PC-3 (cell line): Measurements from ENCODE around the gene C10orf71. TPM values are rescaled to one million over a fixed set of nuclear protein-coding genes. Genes with fewer than 3 reads are reported as not detected.

ENCODE experiments used
- ATAC-seq: fragments of 200-7000 bp; cut with Tn5 transposase; 2 replicates; pipeline ENCODE4 v1.9.1; 2020; ENCODE audit warnings: mild to moderate bottlenecking, moderate library complexity
- BruUV-seq: library from RNA; stranded (reverse); fragments of 400-500 nt; replicated peaks from 2 replicates; lab custom pipeline; 2021; lab: Mats Ljungman, UMichigan
- CTCF ChIA-PET: fragments of 300-600 bp; sonication (Branson Sonifier 250); formaldehyde crosslinking; loops from one replicate; lab custom pipeline; 2022; ENCODE audit warnings: antibody characterized with exemption; lab: Charles Lee
- POLR2A ChIA-PET: fragments of 300-600 bp; sonication (Branson Sonifier 250); formaldehyde crosslinking; loops from one replicate; lab custom pipeline; 2022; ENCODE audit warnings: antibody characterized with exemption; ENCODE audit not compliant: unreplicated experiment; lab: Charles Lee
- DNase-seq: peaks from one replicate; pipeline ENCODE4 v3.0.0-alpha.2; 2015
- H2AFZ ChIP-seq: fragments of 300-600 bp; sonication (generic); 2 replicates; pipeline ENCODE4 v1.6.0; 2016; ENCODE audit warnings: antibody characterized with exemption, low read length
- H3F3A ChIP-seq: fragments of 300-600 bp; sonication (generic); one replicate; pipeline ENCODE4 v1.6.0; 2017; ENCODE audit warnings: antibody characterized with exemption, low read length, control low read depth, mild to moderate bottlenecking; ENCODE audit not compliant: unreplicated experiment
- H3K27ac ChIP-seq: fragments of 300-600 bp; sonication (generic); 2 replicates; pipeline ENCODE4 v1.5.1; 2016; ENCODE audit warnings: mild to moderate bottlenecking, low read length
- H3K27me3 ChIP-seq: fragments of 300-600 bp; sonication (generic); 2 replicates; pipeline ENCODE4 v1.6.1; 2016; ENCODE audit warnings: low read length, mixed read lengths
- H3K36me3 ChIP-seq: fragments of 300-600 bp; sonication (generic); 2 replicates; pipeline ENCODE4 v1.6.1; 2016; ENCODE audit warnings: low read depth, mixed run types, low read length, mixed read lengths
- H3K4me1 ChIP-seq: fragments of 300-600 bp; sonication (generic); 2 replicates; pipeline ENCODE4 v1.5.1; 2016; ENCODE audit warnings: low read length; ENCODE audit not compliant: insufficient read depth
- H3K4me2 ChIP-seq: fragments of 300-600 bp; sonication (generic); 2 replicates; pipeline ENCODE4 v1.6.0; 2016; ENCODE audit warnings: low read length
- H3K4me3 ChIP-seq: fragments of 300-600 bp; sonication (generic); 2 replicates; pipeline ENCODE4 v1.5.1; 2016; ENCODE audit warnings: mild to moderate bottlenecking, low read length, mixed read lengths
- H3K79me2 ChIP-seq: fragments of 300-600 bp; sonication (generic); 2 replicates; pipeline ENCODE4 v1.6.1; 2017; ENCODE audit warnings: low read length, mixed read lengths
- H3K9ac ChIP-seq: fragments of 300-600 bp; sonication (generic); 2 replicates; pipeline ENCODE4 v1.6.0; 2016; ENCODE audit warnings: mild to moderate bottlenecking, low read length
- H3K9me2 ChIP-seq: fragments of 300-600 bp; sonication (generic); replicated peaks from 2 replicates; pipeline ENCODE4 v1.6.1; 2016; ENCODE audit warnings: mixed run types, low read length, mixed read lengths
- H3K9me3 ChIP-seq: fragments of 300-600 bp; sonication (generic); 2 replicates; pipeline ENCODE4 v1.6.1; 2016; ENCODE audit warnings: low read length, mixed read lengths
- H4K20me1 ChIP-seq: fragments of 300-600 bp; sonication (generic); 2 replicates; pipeline ENCODE4 v1.6.1; 2016; ENCODE audit warnings: low read length, mixed read lengths
- EZH2 ChIP-seq: fragments of 300-600 bp; sonication (generic); IDR thresholded peaks from one replicate; pipeline ENCODE4 v1.6.1; 2017; ENCODE audit warnings: antibody characterized with exemption, mild to moderate bottlenecking, low read length; ENCODE audit not compliant: unreplicated experiment
- EZH2phosphoT487 ChIP-seq: fragments of 300-600 bp; sonication (generic); IDR thresholded peaks from 2 replicates; pipeline ENCODE4 v1.6.1; 2018; ENCODE audit warnings: mild to moderate bottlenecking, antibody characterized with exemption, low read length, borderline replicate concordance
- intact Hi-C: fragments of 100-400 bp; cut with micrococcal nuclease; formaldehyde crosslinking; loops from 2 replicates; pipeline ENCODE4 v1.9.0; 2023
- total RNA-seq: library from RNA; depleted of rRNA; stranded (reverse); fragments of >200 nt; gene quantifications from 2 replicates; pipeline ENCODE4 v1.2.3, GENCODE V29; 2014
- TF ChIP-seq, protein P1 (sequence below): fragments of 300-600 bp; sonication (generic); conservative IDR thresholded peaks from 2 replicates; pipeline ENCODE4 v1.5.1; 2017; ENCODE audit warnings: antibody characterized with exemption, low read depth, mild to moderate bottlenecking, low read length

The C10orf71 gene
- total RNA-seq, 1 experiment from 2014 or later = not detected

DNA sequence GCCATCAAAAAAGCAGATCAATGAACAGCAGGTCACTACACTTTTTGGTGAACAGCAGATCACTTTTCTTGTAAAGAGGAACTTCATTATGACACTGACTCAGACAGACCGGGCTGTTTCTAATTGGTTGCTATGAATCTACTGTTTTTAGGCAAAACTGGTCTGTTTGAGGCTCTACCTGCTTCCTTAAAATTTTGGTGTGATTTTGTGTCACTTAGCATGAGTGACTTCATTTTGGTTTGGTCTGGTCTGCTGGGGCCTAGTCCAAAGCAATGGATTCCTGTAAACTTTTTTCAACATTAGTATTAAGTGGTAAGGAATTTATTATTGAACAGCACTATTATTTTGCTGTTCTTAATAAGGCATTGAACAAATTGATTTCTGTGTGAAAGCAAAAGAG, 41.8 kb upstream of the C10orf71 start:
- POLR2A ChIA-PET = no interaction called here
- no peak overlapping the region for H3K9ac ChIP-seq
- CTCF ChIA-PET = no interaction called here
- intact Hi-C loops = no loop called here
- DNase-seq (no peak), ATAC-seq (no peak)
- H3K4me3 ChIP-seq = no peak overlapping the region
- peaks cover 29% of the 10 kb centered on the region for H3K27me3 ChIP-seq
- no peaks in the 10 kb centered on the region for H3K9me3 ChIP-seq
- H3K79me2 ChIP-seq = no peaks in the 10 kb centered on the region
- no TSS peak for BruUV-seq
- H4K20me1 ChIP-seq = no peaks in the 10 kb centered on the region
- H3K4me2 ChIP-seq = no peak overlapping the region
- no peaks in the 10 kb centered on the region for H3K36me3 ChIP-seq
- peaks cover 4% of the 10 kb centered on the region for H3F3A ChIP-seq
- no peaks in the 10 kb centered on the region for H3K9me2 ChIP-seq
- H3K27ac ChIP-seq = no peak overlapping the region
- H3K4me1 ChIP-seq = peaks cover 12% of the 10 kb centered on the region
- H2AFZ ChIP-seq = no peak overlapping the region
- no peak for TF ChIP-seq EZH2
- no peak for TF ChIP-seq EZH2phosphoT487
- TF ChIP-seq, protein P1, sequence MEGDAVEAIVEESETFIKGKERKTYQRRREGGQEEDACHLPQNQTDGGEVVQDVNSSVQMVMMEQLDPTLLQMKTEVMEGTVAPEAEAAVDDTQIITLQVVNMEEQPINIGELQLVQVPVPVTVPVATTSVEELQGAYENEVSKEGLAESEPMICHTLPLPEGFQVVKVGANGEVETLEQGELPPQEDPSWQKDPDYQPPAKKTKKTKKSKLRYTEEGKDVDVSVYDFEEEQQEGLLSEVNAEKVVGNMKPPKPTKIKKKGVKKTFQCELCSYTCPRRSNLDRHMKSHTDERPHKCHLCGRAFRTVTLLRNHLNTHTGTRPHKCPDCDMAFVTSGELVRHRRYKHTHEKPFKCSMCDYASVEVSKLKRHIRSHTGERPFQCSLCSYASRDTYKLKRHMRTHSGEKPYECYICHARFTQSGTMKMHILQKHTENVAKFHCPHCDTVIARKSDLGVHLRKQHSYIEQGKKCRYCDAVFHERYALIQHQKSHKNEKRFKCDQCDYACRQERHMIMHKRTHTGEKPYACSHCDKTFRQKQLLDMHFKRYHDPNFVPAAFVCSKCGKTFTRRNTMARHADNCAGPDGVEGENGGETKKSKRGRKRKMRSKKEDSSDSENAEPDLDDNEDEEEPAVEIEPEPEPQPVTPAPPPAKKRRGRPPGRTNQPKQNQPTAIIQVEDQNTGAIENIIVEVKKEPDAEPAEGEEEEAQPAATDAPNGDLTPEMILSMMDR = no peak

DNA sequence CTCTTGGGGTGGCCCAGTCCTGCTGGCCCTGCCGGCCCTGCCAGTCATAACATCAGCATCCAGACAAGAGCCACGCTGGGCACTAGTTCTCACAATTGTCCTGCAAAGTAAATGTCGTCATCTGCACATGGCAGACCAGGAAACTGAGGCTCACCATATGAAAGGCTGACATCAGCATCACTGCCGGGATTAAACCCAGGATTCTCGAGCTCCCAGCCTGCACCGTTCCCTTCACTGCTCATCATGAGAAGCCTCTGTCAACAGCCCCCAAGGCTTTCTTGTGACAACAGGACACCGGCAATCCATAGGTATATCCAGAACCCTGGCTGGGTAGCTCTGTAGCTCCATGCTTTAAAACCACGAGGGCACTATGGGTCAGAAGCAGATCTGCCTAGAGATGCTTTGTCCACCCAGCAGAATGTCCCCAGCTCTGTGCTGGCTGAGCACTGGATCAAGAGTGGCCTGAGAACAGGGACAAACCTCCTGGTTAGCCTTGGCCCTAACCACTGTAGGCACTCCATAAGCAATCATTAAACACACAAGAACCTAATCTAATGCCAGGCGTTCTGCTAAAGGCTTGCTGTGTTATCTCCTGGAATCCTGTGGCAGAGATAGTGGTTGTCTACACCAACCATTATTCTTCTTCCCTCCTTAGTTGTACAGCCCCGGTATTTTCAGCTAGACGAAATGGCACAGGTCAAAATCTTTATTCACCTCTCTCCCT, 41.2 kb upstream of the C10orf71 start:
- Histone ChIP-seq H3K4me1 (peaks cover 6% of the 10 kb centered on the region), H3K4me3 (no peak overlapping the region), H4K20me1 (no peaks in the 10 kb centered on the region), H3F3A (no peaks in the 10 kb centered on the region), H2AFZ (no peak overlapping the region), H3K27ac (no peak overlapping the region), H3K9me3 (no peaks in the 10 kb centered on the region), H3K36me3 (no peaks in the 10 kb centered on the region), H3K4me2 (no peak overlapping the region), H3K9me2 (no peaks in the 10 kb centered on the region), H3K27me3 (peaks cover 29% of the 10 kb centered on the region), H3K9ac (no peak overlapping the region), H3K79me2 (no peaks in the 10 kb centered on the region)
- DNase-seq (no peak), ATAC-seq (no peak)
- TF ChIP-seq EZH2phosphoT487 (no peak), EZH2 (no peak)
- TF ChIP-seq, protein P1 = no peak
- no TSS peak for BruUV-seq
- ChIA-PET CTCF (no interaction called here), POLR2A (no interaction called here)
- intact Hi-C loops = no loop called here

DNA sequence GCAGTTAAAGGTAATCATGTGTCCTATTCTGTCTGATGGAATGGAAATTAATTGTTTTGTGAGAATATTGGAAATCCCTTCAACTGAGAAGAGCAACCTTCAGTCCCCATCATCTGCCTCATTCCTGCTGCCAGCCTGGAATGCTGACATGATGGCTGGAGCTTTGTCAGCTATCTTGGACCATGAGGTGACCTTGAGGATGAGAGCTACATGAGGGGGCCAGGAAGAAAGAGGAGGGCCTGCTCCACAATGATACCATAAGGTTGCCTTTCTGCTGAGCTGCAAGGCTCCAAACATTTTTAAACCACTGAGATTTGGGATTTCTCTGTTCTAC, 40.7 kb upstream of the C10orf71 start:
- H3K9me2 ChIP-seq = no peaks in the 10 kb centered on the region
- peaks cover under 1% of the 10 kb centered on the region; the same call in 1 of the 2 replicates for H3K4me1 ChIP-seq
- no peaks in the 10 kb centered on the region for H3K79me2 ChIP-seq
- H3K27me3 ChIP-seq = peaks cover 29% of the 10 kb centered on the region
- no peak overlapping the region for H3K9ac ChIP-seq
- intact Hi-C loops = no loop called here
- DNase-seq (no peak), ATAC-seq (no peak)
- no TSS peak for BruUV-seq
- no peak overlapping the region for H3K4me2 ChIP-seq
- H3K4me3 ChIP-seq = no peak overlapping the region
- no peaks in the 10 kb centered on the region for H3F3A ChIP-seq
- no peak overlapping the region for H2AFZ ChIP-seq
- POLR2A ChIA-PET = no interaction called here
- H3K9me3 ChIP-seq = no peaks in the 10 kb centered on the region
- H4K20me1 ChIP-seq = no peaks in the 10 kb centered on the region
- TF ChIP-seq EZH2phosphoT487 = no peak
- TF ChIP-seq, protein P1 = no peak
- no peak for TF ChIP-seq EZH2
- H3K27ac ChIP-seq = no peak overlapping the region
- H3K36me3 ChIP-seq = no peaks in the 10 kb centered on the region
- CTCF ChIA-PET = no interaction called here
